WTC11 (cell line): ENCODE measurements around the gene PRND.

ENCODE experiments used
- EMX1 ChIP-seq: fragments of 250-450 bp; sonication (Bioruptor Pico); IDR thresholded peaks from 2 replicates; pipeline ENCODE4 v1.8.0; 2021; ENCODE audit warnings: mild to moderate bottlenecking
- FOXK1 ChIP-seq: sonication (generic); formaldehyde crosslinking; IDR thresholded peaks from 2 replicates; pipeline ENCODE4 v1.8.0; 2022; ENCODE audit warnings: mild to moderate bottlenecking, moderate library complexity, missing genetic modification reagents
- KAT7 ChIP-seq: sonication (generic); formaldehyde crosslinking; IDR thresholded peaks from 2 replicates; pipeline ENCODE4 v1.8.1; 2023; ENCODE audit warnings: missing genetic modification reagents, mild to moderate bottlenecking, borderline replicate concordance
- NR2C2 ChIP-seq: sonication (generic); formaldehyde crosslinking; IDR thresholded peaks from 2 replicates; pipeline ENCODE4 v1.8.0; 2022; ENCODE audit warnings: mild to moderate bottlenecking, missing genetic modification reagents
- TF ChIP-seq, protein P1 (sequence below): sonication (generic); formaldehyde crosslinking; IDR thresholded peaks from 2 replicates; pipeline ENCODE4 v1.8.1; 2022; ENCODE audit warnings: low read depth, mild to moderate bottlenecking, moderate library complexity, missing genetic modification reagents, borderline replicate concordance
- TF ChIP-seq, protein P2 (sequence below): fragments of 200-600 bp; IDR thresholded peaks from 2 replicates; pipeline ENCODE4 v1.8.0; 2022; ENCODE audit warnings: antibody characterized with exemption
- TF ChIP-seq, protein P3 (sequence below): fragments of 250-450 bp; sonication (Bioruptor Pico); IDR thresholded peaks from 2 replicates; pipeline ENCODE4 v1.9.0; 2021; ENCODE audit warnings: moderate library complexity, mild to moderate bottlenecking, inconsistent platforms, borderline replicate concordance
- TF ChIP-seq, protein P4 (sequence below): sonication (generic); formaldehyde crosslinking; IDR thresholded peaks from 2 replicates; pipeline ENCODE4 v1.8.0; 2022; ENCODE audit warnings: mild to moderate bottlenecking, missing genetic modification reagents
- TF ChIP-seq, protein P5 (sequence below): sonication (generic); formaldehyde crosslinking; IDR thresholded peaks from 2 replicates; pipeline ENCODE4 v1.8.1; 2023; ENCODE audit warnings: mild to moderate bottlenecking, missing genetic modification reagents, moderate library complexity
- TF ChIP-seq, protein P6 (sequence below): sonication (generic); formaldehyde crosslinking; IDR thresholded peaks from 2 replicates; pipeline ENCODE4 v1.8.0; 2022; ENCODE audit warnings: mild to moderate bottlenecking, missing genetic modification reagents
- TF ChIP-seq, protein P7 (sequence below): sonication (generic); formaldehyde crosslinking; IDR thresholded peaks from 2 replicates; pipeline ENCODE4 v1.8.0; 2023; ENCODE audit warnings: mild to moderate bottlenecking, missing genetic modification reagents
- TF ChIP-seq, protein P8 (sequence below): sonication (generic); formaldehyde crosslinking; IDR thresholded peaks from 2 replicates; pipeline ENCODE4 v1.8.1; 2022; ENCODE audit warnings: low read depth, missing genetic modification reagents, borderline replicate concordance
- TF ChIP-seq, protein P9 (sequence below): sonication (generic); formaldehyde crosslinking; IDR thresholded peaks from 2 replicates; pipeline ENCODE4 v1.8.1; 2023; ENCODE audit warnings: mild to moderate bottlenecking, moderate library complexity, missing genetic modification reagents

DNA sequence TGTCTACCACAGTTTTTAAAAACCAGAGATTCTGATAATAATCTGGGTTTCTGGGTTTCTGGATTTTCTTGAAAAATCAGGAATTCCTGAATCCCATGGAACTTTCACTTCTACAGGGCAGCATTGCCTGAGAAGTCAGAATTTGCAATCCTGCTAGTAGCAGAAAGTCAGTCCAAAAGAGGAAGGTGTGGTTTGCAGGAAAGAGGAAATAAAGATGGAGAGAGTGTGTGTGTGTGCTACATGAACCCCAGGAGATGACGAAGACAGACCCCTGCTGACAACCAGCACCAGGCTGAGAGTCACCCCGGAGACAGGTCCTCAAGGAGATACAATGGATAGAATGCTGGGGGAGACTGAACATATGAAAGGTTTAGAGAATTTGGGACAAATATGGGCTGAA is 44.9 kb downstream of the PRND start:
- TF ChIP-seq KAT7 (CRISPR knock-in tag), result no peak
- TF ChIP-seq, protein P1, sequence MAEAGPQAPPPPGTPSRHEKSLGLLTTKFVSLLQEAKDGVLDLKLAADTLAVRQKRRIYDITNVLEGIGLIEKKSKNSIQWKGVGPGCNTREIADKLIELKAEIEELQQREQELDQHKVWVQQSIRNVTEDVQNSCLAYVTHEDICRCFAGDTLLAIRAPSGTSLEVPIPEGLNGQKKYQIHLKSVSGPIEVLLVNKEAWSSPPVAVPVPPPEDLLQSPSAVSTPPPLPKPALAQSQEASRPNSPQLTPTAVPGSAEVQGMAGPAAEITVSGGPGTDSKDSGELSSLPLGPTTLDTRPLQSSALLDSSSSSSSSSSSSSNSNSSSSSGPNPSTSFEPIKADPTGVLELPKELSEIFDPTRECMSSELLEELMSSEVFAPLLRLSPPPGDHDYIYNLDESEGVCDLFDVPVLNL (CRISPR knock-in tag), result no peak
- TF ChIP-seq, protein P2, sequence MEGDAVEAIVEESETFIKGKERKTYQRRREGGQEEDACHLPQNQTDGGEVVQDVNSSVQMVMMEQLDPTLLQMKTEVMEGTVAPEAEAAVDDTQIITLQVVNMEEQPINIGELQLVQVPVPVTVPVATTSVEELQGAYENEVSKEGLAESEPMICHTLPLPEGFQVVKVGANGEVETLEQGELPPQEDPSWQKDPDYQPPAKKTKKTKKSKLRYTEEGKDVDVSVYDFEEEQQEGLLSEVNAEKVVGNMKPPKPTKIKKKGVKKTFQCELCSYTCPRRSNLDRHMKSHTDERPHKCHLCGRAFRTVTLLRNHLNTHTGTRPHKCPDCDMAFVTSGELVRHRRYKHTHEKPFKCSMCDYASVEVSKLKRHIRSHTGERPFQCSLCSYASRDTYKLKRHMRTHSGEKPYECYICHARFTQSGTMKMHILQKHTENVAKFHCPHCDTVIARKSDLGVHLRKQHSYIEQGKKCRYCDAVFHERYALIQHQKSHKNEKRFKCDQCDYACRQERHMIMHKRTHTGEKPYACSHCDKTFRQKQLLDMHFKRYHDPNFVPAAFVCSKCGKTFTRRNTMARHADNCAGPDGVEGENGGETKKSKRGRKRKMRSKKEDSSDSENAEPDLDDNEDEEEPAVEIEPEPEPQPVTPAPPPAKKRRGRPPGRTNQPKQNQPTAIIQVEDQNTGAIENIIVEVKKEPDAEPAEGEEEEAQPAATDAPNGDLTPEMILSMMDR, result no peak
- TF ChIP-seq, protein P3, sequence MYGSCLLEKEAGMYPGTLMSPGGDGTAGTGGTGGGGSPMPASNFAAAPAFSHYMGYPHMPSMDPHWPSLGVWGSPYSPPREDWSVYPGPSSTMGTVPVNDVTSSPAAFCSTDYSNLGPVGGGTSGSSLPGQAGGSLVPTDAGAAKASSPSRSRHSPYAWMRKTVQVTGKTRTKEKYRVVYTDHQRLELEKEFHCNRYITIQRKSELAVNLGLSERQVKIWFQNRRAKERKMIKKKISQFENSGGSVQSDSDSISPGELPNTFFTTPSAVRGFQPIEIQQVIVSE, result no peak
- TF ChIP-seq, protein P4, sequence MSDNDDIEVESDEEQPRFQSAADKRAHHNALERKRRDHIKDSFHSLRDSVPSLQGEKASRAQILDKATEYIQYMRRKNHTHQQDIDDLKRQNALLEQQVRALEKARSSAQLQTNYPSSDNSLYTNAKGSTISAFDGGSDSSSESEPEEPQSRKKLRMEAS (CRISPR knock-in tag), result no peak
- TF ChIP-seq, protein P5, sequence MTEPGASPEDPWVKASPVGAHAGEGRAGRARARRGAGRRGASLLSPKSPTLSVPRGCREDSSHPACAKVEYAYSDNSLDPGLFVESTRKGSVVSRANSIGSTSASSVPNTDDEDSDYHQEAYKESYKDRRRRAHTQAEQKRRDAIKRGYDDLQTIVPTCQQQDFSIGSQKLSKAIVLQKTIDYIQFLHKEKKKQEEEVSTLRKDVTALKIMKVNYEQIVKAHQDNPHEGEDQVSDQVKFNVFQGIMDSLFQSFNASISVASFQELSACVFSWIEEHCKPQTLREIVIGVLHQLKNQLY (CRISPR knock-in tag), result no peak
- no peak for TF ChIP-seq NR2C2 (CRISPR knock-in tag)
- TF ChIP-seq FOXK1, result no peak
- TF ChIP-seq, protein P6, sequence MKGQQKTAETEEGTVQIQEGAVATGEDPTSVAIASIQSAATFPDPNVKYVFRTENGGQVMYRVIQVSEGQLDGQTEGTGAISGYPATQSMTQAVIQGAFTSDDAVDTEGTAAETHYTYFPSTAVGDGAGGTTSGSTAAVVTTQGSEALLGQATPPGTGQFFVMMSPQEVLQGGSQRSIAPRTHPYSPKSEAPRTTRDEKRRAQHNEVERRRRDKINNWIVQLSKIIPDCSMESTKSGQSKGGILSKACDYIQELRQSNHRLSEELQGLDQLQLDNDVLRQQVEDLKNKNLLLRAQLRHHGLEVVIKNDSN, result no peak
- TF ChIP-seq, protein P7, sequence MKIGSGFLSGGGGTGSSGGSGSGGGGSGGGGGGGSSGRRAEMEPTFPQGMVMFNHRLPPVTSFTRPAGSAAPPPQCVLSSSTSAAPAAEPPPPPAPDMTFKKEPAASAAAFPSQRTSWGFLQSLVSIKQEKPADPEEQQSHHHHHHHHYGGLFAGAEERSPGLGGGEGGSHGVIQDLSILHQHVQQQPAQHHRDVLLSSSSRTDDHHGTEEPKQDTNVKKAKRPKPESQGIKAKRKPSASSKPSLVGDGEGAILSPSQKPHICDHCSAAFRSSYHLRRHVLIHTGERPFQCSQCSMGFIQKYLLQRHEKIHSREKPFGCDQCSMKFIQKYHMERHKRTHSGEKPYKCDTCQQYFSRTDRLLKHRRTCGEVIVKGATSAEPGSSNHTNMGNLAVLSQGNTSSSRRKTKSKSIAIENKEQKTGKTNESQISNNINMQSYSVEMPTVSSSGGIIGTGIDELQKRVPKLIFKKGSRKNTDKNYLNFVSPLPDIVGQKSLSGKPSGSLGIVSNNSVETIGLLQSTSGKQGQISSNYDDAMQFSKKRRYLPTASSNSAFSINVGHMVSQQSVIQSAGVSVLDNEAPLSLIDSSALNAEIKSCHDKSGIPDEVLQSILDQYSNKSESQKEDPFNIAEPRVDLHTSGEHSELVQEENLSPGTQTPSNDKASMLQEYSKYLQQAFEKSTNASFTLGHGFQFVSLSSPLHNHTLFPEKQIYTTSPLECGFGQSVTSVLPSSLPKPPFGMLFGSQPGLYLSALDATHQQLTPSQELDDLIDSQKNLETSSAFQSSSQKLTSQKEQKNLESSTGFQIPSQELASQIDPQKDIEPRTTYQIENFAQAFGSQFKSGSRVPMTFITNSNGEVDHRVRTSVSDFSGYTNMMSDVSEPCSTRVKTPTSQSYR (CRISPR knock-in tag), result no peak
- TF ChIP-seq, protein P8, sequence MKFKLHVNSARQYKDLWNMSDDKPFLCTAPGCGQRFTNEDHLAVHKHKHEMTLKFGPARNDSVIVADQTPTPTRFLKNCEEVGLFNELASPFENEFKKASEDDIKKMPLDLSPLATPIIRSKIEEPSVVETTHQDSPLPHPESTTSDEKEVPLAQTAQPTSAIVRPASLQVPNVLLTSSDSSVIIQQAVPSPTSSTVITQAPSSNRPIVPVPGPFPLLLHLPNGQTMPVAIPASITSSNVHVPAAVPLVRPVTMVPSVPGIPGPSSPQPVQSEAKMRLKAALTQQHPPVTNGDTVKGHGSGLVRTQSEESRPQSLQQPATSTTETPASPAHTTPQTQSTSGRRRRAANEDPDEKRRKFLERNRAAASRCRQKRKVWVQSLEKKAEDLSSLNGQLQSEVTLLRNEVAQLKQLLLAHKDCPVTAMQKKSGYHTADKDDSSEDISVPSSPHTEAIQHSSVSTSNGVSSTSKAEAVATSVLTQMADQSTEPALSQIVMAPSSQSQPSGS (CRISPR knock-in tag), result no peak
- TF ChIP-seq, protein P9, sequence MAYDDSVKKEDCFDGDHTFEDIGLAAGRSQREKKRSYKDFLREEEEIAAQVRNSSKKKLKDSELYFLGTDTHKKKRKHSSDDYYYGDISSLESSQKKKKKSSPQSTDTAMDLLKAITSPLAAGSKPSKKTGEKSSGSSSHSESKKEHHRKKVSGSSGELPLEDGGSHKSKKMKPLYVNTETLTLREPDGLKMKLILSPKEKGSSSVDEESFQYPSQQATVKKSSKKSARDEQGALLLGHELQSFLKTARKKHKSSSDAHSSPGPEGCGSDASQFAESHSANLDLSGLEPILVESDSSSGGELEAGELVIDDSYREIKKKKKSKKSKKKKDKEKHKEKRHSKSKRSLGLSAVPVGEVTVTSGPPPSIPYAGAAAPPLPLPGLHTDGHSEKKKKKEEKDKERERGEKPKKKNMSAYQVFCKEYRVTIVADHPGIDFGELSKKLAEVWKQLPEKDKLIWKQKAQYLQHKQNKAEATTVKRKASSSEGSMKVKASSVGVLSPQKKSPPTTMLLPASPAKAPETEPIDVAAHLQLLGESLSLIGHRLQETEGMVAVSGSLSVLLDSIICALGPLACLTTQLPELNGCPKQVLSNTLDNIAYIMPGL (CRISPR knock-in tag), result no peak
- TF ChIP-seq EMX1, result no peak
